ENCODE results near the gene AAMP. TPM values are rescaled to one million over a fixed set of nuclear protein-coding genes. Genes with fewer than 3 reads are reported as not detected.

AAMP gene
- total RNA-seq, 4 donors from 2014 or later = 104 to 169 (median 144) TPM

- no peaks in the 10 kb centered on the region for H3K9me3 ChIP-seq
- TF ChIP-seq POLR2AphosphoS5 (IDR thresholded peaks at IDR 0.05) = no peak
- no peak for TF ChIP-seq POLR2A (IDR thresholded peaks at IDR 0.05; ENCODE audit: low read depth)
- TF ChIP-seq EP300 (IDR thresholded peaks at IDR 0.05) = no peak
- TF ChIP-seq CTCF (IDR thresholded peaks at IDR 0.05) = no peak
- DNase-seq (ENCODE audit: extremely low spot score) = no peak
- no peaks in the 10 kb centered on the region for H3K27me3 ChIP-seq
- intact Hi-C loops (cut with DNase I) = no loop called here
- H3K4me1 ChIP-seq = peaks cover 45 to 69% (median 59%) of the 10 kb centered on the region in 4 donors
- 83% methylated on average over 3 of the region's 3 CpGs for WGBS
- H3K36me3 ChIP-seq = peaks cover 28 to 71% (median 59%) of the 10 kb centered on the region in 4 donors
- H3K4me3 ChIP-seq = no peak overlapping the region
- H3K27ac ChIP-seq (replicated peaks in 1 of 4) = no peak overlapping the region
Measured at GRCh38 chr2:218226903-218227302, 43.0 kb downstream of the AAMP start.

- 72% methylated on average over 1 of the region's 1 CpG for WGBS
- TF ChIP-seq EP300 (IDR thresholded peaks at IDR 0.05) = no peak
- no peak for TF ChIP-seq POLR2A (IDR thresholded peaks at IDR 0.05; ENCODE audit: low read depth)
- TF ChIP-seq CTCF (IDR thresholded peaks at IDR 0.05) = no peak
- TF ChIP-seq POLR2AphosphoS5 (IDR thresholded peaks at IDR 0.05) = no peak
- Histone ChIP-seq H3K9me3 (no peaks in the 10 kb centered on the region), H3K4me1 (peaks cover 50 to 76% (median 66%) of the 10 kb centered on the region in 4 donors), H3K27ac (replicated peaks in 1 of 4) (no peak overlapping the region), H3K36me3 (peaks cover 15 to 46% (median 36%) of the 10 kb centered on the region in 4 donors), H3K27me3 (no peaks in the 10 kb centered on the region), H3K4me3 (no peak overlapping the region)
- intact Hi-C loops (cut with DNase I) = no loop called here
- no peak for DNase-seq (ENCODE audit: extremely low spot score)
Measured at GRCh38 chr2:218224186-218224585, 45.8 kb downstream of the AAMP start.

GRCh38 chr2:218223046-218223445 is 46.9 kb downstream of the AAMP start:
- WGBS = 86% methylated on average over 5 of the region's 5 CpGs
- Histone ChIP-seq H3K4me1 (peaks cover 49 to 77% (median 66%) of the 10 kb centered on the region in 4 donors), H3K36me3 (peaks cover 7 to 38% (median 30%) of the 10 kb centered on the region in 4 donors), H3K27me3 (no peaks in the 10 kb centered on the region), H3K9me3 (no peaks in the 10 kb centered on the region), H3K27ac (replicated peaks in 1 of 4) (no peak overlapping the region), H3K4me3 (no peak overlapping the region)
- TF ChIP-seq EP300 (IDR thresholded peaks at IDR 0.05) (no peak), POLR2AphosphoS5 (IDR thresholded peaks at IDR 0.05) (no peak), POLR2A (IDR thresholded peaks at IDR 0.05; ENCODE audit: low read depth) (no peak), CTCF (IDR thresholded peaks at IDR 0.05) (no peak)
- intact Hi-C loops (cut with DNase I) = no loop called here
- no peak for DNase-seq (ENCODE audit: extremely low spot score)

- H3K4me1 ChIP-seq = peaks cover 49 to 84% (median 71%) of the 10 kb centered on the region in 4 donors
- no peaks in the 10 kb centered on the region for H3K27me3 ChIP-seq
- no peak overlapping the region for H3K27ac ChIP-seq (replicated peaks in 1 of 4)
- TF ChIP-seq POLR2A (IDR thresholded peaks at IDR 0.05; ENCODE audit: low read depth) = no peak
- no peak for TF ChIP-seq EP300 (IDR thresholded peaks at IDR 0.05)
- TF ChIP-seq CTCF (IDR thresholded peaks at IDR 0.05) = no peak
- no peak for TF ChIP-seq POLR2AphosphoS5 (IDR thresholded peaks at IDR 0.05)
- peaks cover 0 to 21% (median 11%) of the 10 kb centered on the region in 4 donors for H3K36me3 ChIP-seq
- no peaks in the 10 kb centered on the region for H3K9me3 ChIP-seq
- 51% methylated on average over 5 of the region's 5 CpGs for WGBS
- intact Hi-C loops (cut with DNase I) = no loop called here
- H3K4me3 ChIP-seq = no peak overlapping the region
- no peak for DNase-seq (ENCODE audit: extremely low spot score)
Measured at GRCh38 chr2:218221000-218221399, 48.9 kb downstream of the AAMP start.

- H3K36me3 ChIP-seq = peaks cover 0 to 10% (median 5%) of the 10 kb centered on the region in 4 donors
- H3K27ac ChIP-seq (replicated peaks in 1 of 4) = peak overlapping the region in 1 of 4 donors; percentile 89
- DNase-seq (ENCODE audit: extremely low spot score) = no peak
- H3K4me1 ChIP-seq = peaks cover 49 to 78% (median 72%) of the 10 kb centered on the region in 4 donors
- no peaks in the 10 kb centered on the region for H3K9me3 ChIP-seq
- intact Hi-C loops (cut with DNase I) = loop anchor here (5.0 kb wide), 1 partner anchor 42 kb away; the partner anchor contains the start of gene GPBAR1
- TF ChIP-seq EP300 (IDR thresholded peaks at IDR 0.05) (no peak), CTCF (IDR thresholded peaks at IDR 0.05) (no peak), POLR2AphosphoS5 (IDR thresholded peaks at IDR 0.05) (no peak), POLR2A (IDR thresholded peaks at IDR 0.05; ENCODE audit: low read depth) (no peak)
- WGBS = 45% methylated on average over 2 of the region's 2 CpGs
- no peaks in the 10 kb centered on the region for H3K27me3 ChIP-seq
- H3K4me3 ChIP-seq = peak overlapping the region in 1 of 4 donors; percentile 96
Measured at GRCh38 chr2:218219934-218220333, 50.0 kb downstream of the AAMP start.

Measured in esophagus muscularis mucosa (tissue), 4 donors.